A549 treated with GW870086 at 1 μM for 4 hours (cell line): ENCODE data around the gene ADM2. TPM values are rescaled to one million over a fixed set of nuclear protein-coding genes. Genes with fewer than 3 reads are reported as not detected.

Experiments
- total RNA-seq: library from RNA; stranded (reverse); fragments of 200-300 nt; extraction: Qiagen RNA extraction; gene quantifications from 5 replicates; pipeline ENCODE4 v1.2.3, GENCODE V29; 2022; ENCODE audit warnings: low read depth

ADM2 gene, protein sequence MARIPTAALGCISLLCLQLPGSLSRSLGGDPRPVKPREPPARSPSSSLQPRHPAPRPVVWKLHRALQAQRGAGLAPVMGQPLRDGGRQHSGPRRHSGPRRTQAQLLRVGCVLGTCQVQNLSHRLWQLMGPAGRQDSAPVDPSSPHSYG
- 0.57 to 0.71 TPM (median 0.64 TPM) in 5 replicates for total RNA-seq

DNA sequence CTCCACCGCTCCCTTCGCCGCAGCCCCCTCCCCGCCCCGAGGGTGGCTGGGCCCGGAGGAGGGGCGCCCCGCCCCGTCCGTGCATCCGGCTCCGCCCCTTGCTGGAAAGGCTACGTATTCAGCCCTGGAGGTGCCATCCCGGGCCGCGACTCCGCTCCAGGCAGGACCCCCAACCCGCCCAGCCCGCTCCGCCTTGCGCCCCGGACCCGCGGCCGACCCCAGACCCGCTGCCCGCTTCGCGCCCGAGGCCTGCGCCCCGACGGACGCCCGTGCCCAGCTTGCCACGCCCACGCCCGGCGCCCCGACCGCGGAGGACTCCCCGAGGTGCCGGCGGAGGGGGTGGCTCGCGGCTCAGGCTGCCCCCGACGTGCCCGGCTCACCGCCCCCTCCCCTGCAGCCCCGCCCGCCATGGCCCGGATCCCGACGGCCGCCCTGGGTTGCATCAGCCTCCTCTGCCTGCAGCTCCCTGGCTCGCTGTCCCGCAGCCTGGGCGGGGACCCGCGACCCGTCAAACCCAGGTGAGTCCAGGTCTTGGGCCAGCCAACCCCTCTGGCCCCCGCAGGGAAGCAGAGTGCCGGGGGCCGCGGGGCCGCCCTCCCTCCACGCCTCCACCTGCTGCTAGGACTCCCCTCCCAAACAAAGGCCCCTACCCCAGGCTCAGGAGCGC lies at the start of gene ADM2:
Gene ADM2, plus strand, starts transcription at position 104 of the 667 bp plus-strand sequence. Its CDS starts 305 bp downstream, at position 409.

DNA sequence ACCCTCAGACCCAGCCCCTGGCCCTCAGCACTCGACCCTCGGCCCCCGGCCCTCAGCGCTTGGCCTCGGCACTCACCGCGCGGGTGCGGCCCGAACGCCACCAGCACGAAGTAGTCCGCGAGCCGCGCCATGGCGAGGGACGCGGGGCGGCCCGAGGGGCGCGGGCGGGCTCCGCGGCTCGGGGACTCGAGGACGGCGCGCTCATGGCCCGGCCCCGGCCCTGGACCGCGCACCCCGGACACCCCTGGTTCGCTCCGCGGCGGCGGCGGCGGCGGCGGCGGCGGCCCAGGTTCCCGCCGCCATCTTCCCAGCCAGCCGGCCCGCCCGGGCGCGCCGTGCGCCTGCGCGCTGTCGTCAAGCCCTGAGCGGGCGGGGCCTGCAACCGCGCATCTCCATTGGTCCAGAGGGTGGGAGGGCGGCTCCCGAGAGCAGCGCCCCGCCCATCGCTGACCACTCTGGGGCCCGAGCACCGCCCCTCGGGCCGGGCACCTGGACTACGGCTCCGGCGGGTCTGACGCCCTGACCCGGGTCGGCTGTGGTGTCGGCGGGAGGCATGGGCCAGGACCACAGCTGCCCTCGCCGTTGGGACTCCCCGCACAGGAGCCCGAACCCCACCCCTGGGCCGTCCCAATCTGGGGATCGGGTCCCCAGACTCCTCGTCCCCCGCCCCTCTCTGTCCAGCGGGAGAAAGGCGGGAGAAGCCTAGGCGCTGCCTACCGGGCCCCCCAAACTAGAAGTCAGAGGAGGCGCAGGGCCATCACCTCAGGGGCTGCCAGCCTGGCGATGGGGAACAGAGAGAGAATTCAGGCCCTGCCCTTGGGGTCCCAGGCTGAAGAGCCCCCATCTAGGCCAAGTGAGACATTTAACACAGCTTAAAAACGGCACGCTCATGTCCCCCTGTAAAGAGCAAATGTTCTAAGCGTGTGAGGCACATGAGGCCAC lies 6.4 kb upstream of the ADM2 start, which contains the start of gene SBF1:
Gene SBF1, minus strand, starts transcription at position 326 of the 942 bp plus-strand sequence. Its CDS starts 195 bp downstream, at position 131.

DNA sequence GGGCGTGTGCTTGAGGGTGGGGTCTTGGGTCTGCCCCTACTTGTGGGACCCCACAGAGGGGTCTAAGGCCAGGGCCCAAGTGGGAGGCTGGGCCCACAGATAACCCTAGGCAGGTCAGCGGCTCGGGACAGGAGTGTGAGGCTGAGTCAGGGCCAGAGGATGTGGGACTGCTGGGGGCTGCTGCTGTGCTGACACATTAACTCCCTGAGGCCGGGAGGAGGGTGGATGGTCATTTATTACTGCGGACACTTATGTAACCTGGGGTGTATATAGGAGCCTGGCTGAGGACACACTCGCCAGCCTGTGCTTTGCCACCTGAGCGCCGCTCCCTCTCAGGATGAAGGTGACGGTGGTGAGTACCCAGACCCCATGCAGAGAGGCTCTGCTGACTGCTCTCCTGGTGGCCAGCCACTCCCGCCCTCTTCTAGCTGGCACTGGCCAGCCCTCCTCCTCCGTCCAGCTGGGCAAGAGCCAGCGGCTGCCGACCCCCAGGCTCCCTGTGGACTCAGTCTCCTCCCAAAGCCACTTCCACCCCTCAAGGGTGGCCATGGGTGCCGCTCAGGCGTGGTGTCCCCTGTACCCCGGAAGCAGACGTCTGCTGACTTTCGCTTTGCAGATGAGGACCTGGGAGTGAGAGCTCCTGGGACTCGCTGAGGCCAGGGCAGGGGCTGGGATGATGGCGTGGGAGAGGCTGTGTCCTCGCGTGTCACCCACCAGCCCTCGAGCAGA lies 5.4 kb downstream of the ADM2 start, which contains the start of gene MIOX:
Gene MIOX, plus strand, starts transcription at position 299 of the 729 bp plus-strand sequence. Its CDS starts 39 bp downstream, at position 338.

DNA sequence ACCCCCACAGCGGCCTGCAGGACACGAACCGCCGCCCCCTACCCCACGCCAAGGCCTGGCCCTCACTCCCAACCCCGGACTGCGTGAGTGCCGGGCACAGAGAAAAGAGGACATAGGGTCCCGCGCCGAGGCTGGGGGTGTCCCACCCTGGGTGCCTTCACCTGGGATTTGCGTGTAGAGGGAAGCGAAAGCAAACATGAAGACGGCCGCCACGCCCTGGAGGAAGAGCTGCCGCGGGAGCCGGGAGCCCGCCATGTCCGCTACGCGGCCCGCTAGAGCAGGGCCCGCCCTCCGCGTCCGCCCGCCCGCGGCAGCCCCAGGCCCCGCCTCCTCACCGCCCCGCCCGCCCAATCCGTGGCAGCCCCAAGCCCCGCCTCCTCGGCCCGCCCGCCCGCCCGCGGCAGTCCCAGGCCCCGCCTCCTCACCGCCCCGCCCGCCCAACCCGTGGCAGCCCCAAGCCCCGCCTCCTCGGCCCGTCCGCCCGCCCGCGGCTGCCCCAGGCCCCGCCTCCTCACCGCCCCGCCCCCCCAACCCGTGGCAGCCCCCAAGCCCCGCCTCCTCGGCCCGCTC lies 26.2 kb downstream of the ADM2 start, which contains the start of gene LMF2:
Gene LMF2, minus strand, starts transcription at position 282 of the 570 bp plus-strand sequence. Its CDS starts 27 bp downstream, at position 255.

DNA sequence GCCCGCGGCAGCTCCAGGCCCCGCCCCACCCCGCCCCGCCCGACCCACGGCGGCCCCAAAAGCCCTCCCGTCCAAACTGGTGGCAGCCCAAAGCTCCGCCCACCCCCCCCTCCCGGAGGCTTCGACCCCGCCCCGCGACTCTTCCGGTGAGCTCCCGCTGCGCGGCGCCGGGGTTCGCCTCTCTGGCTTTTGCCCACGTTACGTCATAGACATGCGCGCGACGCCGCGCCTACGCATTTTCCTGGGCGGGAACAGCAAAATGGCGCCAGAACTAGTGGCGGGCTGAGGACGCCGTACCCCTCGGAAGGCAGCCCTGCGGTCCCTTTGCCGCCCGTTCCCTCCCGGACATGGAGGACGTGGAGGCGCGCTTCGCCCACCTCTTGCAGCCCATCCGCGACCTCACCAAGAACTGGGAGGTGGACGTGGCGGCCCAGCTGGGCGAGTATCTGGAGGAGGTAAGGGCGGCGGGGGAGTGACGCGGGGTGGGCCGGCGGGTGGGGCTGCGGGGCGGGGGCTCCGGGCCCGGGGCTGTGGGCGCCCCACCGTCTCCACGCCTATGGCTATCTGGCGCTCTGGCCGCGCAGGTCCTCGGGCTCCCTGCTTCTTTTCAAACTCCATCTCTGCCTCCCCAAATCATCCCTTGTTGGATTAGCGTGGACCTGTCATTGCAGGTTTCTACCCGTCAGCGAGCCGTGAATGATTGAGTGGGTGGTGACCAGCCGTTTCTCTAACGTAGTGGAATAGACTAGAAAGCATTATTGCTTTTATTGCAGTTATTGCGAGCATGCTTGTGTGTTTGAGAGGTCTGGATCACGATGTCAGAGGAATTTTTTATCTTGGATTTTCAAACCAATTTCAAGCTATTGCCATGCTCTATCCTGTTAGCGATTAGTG lies 26.9 kb downstream of the ADM2 start, which contains the start of gene NCAPH2:
Gene NCAPH2, plus strand, starts transcription at position 234 of the 894 bp plus-strand sequence. Its CDS starts 114 bp downstream, at position 348.

DNA sequence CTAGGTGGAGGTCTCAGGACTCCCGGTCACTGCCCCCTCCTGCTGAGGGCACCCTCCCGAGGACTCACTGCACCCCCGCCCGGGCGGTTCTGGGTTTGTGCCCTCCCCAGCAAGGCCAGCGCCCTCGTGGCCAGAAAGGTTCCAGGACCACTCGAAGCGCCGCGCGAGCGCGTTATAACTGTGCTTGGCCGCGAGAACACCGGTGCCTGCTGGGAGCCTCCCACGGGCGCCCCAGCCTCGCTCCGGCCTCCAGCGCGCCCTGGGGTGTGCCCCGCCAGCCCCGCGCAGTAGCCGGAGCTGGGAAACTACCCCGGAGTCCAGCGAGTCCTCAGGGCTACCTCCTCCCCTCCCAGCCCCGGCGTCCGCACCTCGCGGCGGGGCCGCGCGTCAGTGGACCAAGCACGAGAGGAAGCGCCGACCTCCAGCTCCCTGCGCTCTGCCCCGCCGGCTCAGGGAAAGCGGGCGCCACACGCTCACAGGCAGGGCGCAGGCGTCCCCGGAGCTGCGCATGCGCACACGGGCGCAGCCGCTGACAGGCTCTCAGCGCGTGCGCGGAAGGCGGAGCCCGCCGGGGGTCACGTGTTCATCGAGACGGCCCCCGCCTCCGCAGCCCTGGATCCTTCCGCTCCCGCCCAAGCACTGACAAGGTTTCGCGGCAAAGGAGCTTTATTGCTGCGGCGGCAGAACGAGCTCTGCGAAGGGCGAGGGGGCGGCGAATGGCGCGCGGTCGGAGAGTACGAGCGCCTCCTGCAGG lies 43.9 kb downstream of the ADM2 start, which contains the start of gene SCO2:
Gene SCO2, minus strand, starts transcription at position 495 of the 754 bp plus-strand sequence. CDS start 1,187 bp downstream, outside the sequence.

DNA sequence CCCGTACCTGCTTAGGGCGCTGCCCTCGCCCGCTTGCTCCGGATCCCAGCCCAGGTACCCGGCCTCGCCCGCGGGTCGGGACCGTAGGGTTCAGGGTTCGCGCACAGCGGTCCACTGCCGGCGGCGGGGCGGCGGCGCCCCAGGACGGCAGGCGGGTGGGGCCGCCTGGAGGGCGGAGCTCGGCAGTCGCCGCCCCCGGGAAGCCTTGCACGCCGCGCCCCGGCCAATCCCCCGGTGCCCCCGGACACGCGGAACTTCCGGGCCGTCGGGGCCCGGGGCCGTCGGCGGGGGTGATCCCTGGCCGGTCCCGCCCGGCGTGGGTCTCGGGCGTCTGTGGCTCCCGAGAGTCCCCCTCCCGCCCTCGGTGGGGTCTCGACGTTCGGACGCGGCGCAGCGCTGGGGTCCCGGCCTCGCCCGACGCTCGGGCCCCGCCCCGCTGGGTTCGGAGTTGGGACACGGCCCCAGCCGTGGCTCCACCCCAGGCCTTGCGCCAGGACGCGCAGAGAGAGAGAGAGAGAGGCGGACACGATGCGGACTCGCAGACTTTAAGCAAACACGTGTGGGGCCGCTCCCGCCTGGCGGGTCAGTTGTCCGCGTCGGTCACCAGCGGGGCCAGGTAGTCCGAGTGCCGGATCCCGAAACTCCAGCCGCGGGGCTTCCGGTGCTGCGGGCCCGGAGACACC lies 48.7 kb downstream of the ADM2 start, which contains the start of gene TYMP:
Gene TYMP, minus strand, starts transcription at position 116 of the 683 bp plus-strand sequence. CDS start 303 bp downstream, outside the sequence.

Other genes starting within 250 kb of the ADM2 start
- 6.9 to 10.3 TPM (median 10.3 TPM) in 5 replicates for gene TUBGCP6, start 236.5 kb upstream of the ADM2 start, total RNA-seq
- gene HDAC10, start 230.3 kb upstream of the ADM2 start, total RNA-seq, result 8.0 to 14.0 TPM (median 11.7 TPM) in 5 replicates
- gene MAPK12, start 219.9 kb upstream of the ADM2 start, total RNA-seq, result 17.4 to 24.3 TPM (median 23.8 TPM) in 5 replicates
- 5.2 to 7.6 TPM (median 6.5 TPM) in 5 replicates for gene MAPK11, start 211.2 kb upstream of the ADM2 start, total RNA-seq
- 87.3 to 113 TPM (median 112 TPM) in 5 replicates for gene PLXNB2, start 173.9 kb upstream of the ADM2 start, total RNA-seq
- 2.1 to 3.8 TPM (median 3.2 TPM) in 5 replicates for gene DENND6B, start 154.5 kb upstream of the ADM2 start, total RNA-seq
- gene PPP6R2, start 138.2 kb upstream of the ADM2 start, total RNA-seq, result 10.3 to 13.6 TPM (median 13.2 TPM) in 5 replicates
- 17.3 to 26.0 TPM (median 23.4 TPM) in 5 replicates for gene SBF1, start 6.5 kb upstream of the ADM2 start, total RNA-seq
- 0.09 TPM in 1 of 5 replicates, not detected in the others for gene MIOX, start 5.3 kb downstream of the ADM2 start, total RNA-seq
- 34.6 to 48.2 TPM (median 46.9 TPM) in 5 replicates for gene LMF2, start 26.2 kb downstream of the ADM2 start, total RNA-seq
- 32.6 to 42.7 TPM (median 36.6 TPM) in 5 replicates for gene NCAPH2, start 26.7 kb downstream of the ADM2 start, total RNA-seq
- 3.0 to 6.3 TPM (median 5.7 TPM) in 5 replicates for gene SCO2, start 44.1 kb downstream of the ADM2 start, total RNA-seq
- 11.7 to 19.6 TPM (median 17.7 TPM) in 5 replicates for gene TYMP, start 48.5 kb downstream of the ADM2 start, total RNA-seq
- not detected in 5 replicates for gene KLHDC7B, start 64.4 kb downstream of the ADM2 start, total RNA-seq
- 0.40 to 0.80 TPM (median 0.75 TPM) in 3 of 5 replicates, not detected in the others for gene SYCE3, start 81.4 kb downstream of the ADM2 start, total RNA-seq
- gene CPT1B, start 96.9 kb downstream of the ADM2 start, total RNA-seq, result 7.6 to 13.7 TPM (median 11.2 TPM) in 5 replicates
- 12.2 to 23.0 TPM (median 17.5 TPM) in 5 replicates for gene CHKB, start 101.3 kb downstream of the ADM2 start, total RNA-seq
- 2.9 to 3.9 TPM (median 3.7 TPM) in 5 replicates for gene MAPK8IP2, start 119.2 kb downstream of the ADM2 start, total RNA-seq
- 17.0 to 23.9 TPM (median 22.0 TPM) in 5 replicates for gene ARSA, start 146.6 kb downstream of the ADM2 start, total RNA-seq
- 3.0 to 5.3 TPM (median 4.1 TPM) in 5 replicates for gene SHANK3, start 191.3 kb downstream of the ADM2 start, total RNA-seq